Neuron (in vitro differentiated cells): Measurements from ENCODE around the gene UBE3B.

ENCODE experiments used
- H2AFZ ChIP-seq: one replicate; pipeline ENCODE4 v1.6.1; 2013; ENCODE audit warnings: low read depth, mild to moderate bottlenecking, inconsistent platforms, low read length, moderate library complexity
- H3K27me3 ChIP-seq: one replicate; pipeline ENCODE4 v1.6.1; 2013; ENCODE audit warnings: low read length; ENCODE audit not compliant: insufficient read depth
- H3K36me3 ChIP-seq: one replicate; pipeline ENCODE4 v1.6.1; 2013; ENCODE audit warnings: low read length; ENCODE audit not compliant: insufficient read depth
- H3K4me1 ChIP-seq: one replicate; pipeline ENCODE4 v1.6.1; 2013; ENCODE audit warnings: low read length; ENCODE audit not compliant: insufficient read depth
- H3K4me3 ChIP-seq: 2 replicates; pipeline ENCODE4 v1.5.1; 2013; ENCODE audit warnings: mild to moderate bottlenecking, low read length, moderate library complexity
- H3K9me3 ChIP-seq: one replicate; pipeline ENCODE4 v1.6.1; 2013; ENCODE audit warnings: low read length

UBE3B gene

GRCh38 chr12:109560867-109561710 is 83.7 kb downstream of the UBE3B start:
- Histone ChIP-seq H3K4me3 (no peak overlapping the region), H3K36me3 (peaks cover 67% of the 10 kb centered on the region), H3K9me3 (no peaks in the 10 kb centered on the region), H3K4me1 (no peaks in the 10 kb centered on the region), H2AFZ (no peak overlapping the region), H3K27me3 (no peaks in the 10 kb centered on the region)

GRCh38 chr12:109561711-109562030 is 84.2 kb downstream of the UBE3B start:
- no peaks in the 10 kb centered on the region for H3K9me3 ChIP-seq
- H3K4me1 ChIP-seq, result no peaks in the 10 kb centered on the region
- no peak overlapping the region for H3K4me3 ChIP-seq
- H3K36me3 ChIP-seq, result peaks cover 73% of the 10 kb centered on the region
- H3K27me3 ChIP-seq, result no peaks in the 10 kb centered on the region
- no peak overlapping the region for H2AFZ ChIP-seq

- peaks cover 76% of the 10 kb centered on the region for H3K36me3 ChIP-seq
- H3K9me3 ChIP-seq, result no peaks in the 10 kb centered on the region
- no peak overlapping the region for H2AFZ ChIP-seq
- H3K4me3 ChIP-seq, result no peak overlapping the region
- no peaks in the 10 kb centered on the region for H3K27me3 ChIP-seq
- H3K4me1 ChIP-seq, result no peaks in the 10 kb centered on the region
Measured at GRCh38 chr12:109562871-109563270, 85.4 kb downstream of the UBE3B start.

- peaks cover 81% of the 10 kb centered on the region for H3K36me3 ChIP-seq
- H2AFZ ChIP-seq, result no peak overlapping the region
- no peaks in the 10 kb centered on the region for H3K9me3 ChIP-seq
- H3K4me1 ChIP-seq, result no peaks in the 10 kb centered on the region
- H3K27me3 ChIP-seq, result no peaks in the 10 kb centered on the region
- no peak overlapping the region for H3K4me3 ChIP-seq
Measured at GRCh38 chr12:109563291-109564284, 86.2 kb downstream of the UBE3B start.

GRCh38 chr12:109566424-109566823 is 89.0 kb downstream of the UBE3B start:
- Histone ChIP-seq H2AFZ (no peak overlapping the region), H3K4me1 (no peaks in the 10 kb centered on the region), H3K9me3 (no peaks in the 10 kb centered on the region), H3K4me3 (no peak overlapping the region), H3K27me3 (no peaks in the 10 kb centered on the region), H3K36me3 (peaks cover 77% of the 10 kb centered on the region)

- Histone ChIP-seq H3K27me3 (no peaks in the 10 kb centered on the region), H3K36me3 (peaks cover 72% of the 10 kb centered on the region), H3K4me1 (peaks cover under 1% of the 10 kb centered on the region)
Measured at GRCh38 chr12:109567296-109567695, 89.9 kb downstream of the UBE3B start.

GRCh38 chr12:109567967-109568366 is 90.5 kb downstream of the UBE3B start:
- Histone ChIP-seq H3K4me3 (no peak overlapping the region), H3K36me3 (peaks cover 66% of the 10 kb centered on the region), H3K27me3 (no peaks in the 10 kb centered on the region), H3K9me3 (no peaks in the 10 kb centered on the region), H2AFZ (no peak overlapping the region), H3K4me1 (peaks cover 7% of the 10 kb centered on the region)

More at GRCh38 chr12:109567296-109567695, 89.9 kb downstream of the UBE3B start:
- Histone ChIP-seq H3K9me3 (no peaks in the 10 kb centered on the region), H2AFZ (no peak overlapping the region), H3K4me3 (no peak overlapping the region)

GRCh38 chr12:109568486-109568885 is 91.1 kb downstream of the UBE3B start:
- Histone ChIP-seq H3K36me3 (peaks cover 60% of the 10 kb centered on the region), H3K4me1 (peaks cover 7% of the 10 kb centered on the region), H3K4me3 (no peak overlapping the region), H3K9me3 (no peaks in the 10 kb centered on the region), H2AFZ (no peak overlapping the region), H3K27me3 (no peaks in the 10 kb centered on the region)

- peaks cover 19% of the 10 kb centered on the region for H3K4me1 ChIP-seq
- H3K27me3 ChIP-seq, result no peaks in the 10 kb centered on the region
- H3K9me3 ChIP-seq, result no peaks in the 10 kb centered on the region
- no peak overlapping the region for H2AFZ ChIP-seq
- peaks cover 43% of the 10 kb centered on the region for H3K36me3 ChIP-seq
- H3K4me3 ChIP-seq, result peak overlapping the region; percentile 69
Measured at GRCh38 chr12:109571773-109572505, 94.5 kb downstream of the UBE3B start.

GRCh38 chr12:109572506-109572845 is 95.0 kb downstream of the UBE3B start:
- Histone ChIP-seq H3K4me1 (peaks cover 19% of the 10 kb centered on the region), H2AFZ (no peak overlapping the region), H3K9me3 (no peaks in the 10 kb centered on the region), H3K27me3 (no peaks in the 10 kb centered on the region), H3K4me3 (peak overlapping the region; percentile 69), H3K36me3 (peaks cover 43% of the 10 kb centered on the region)

GRCh38 chr12:109573029-109573913 is 95.8 kb downstream of the UBE3B start, which contains the start of the genes MMAB and MVK:
TSS of gene MMAB (minus strand) at chr12:109573504. CDS start at chr12:109573480, 24 bp downstream.
TSS of gene MVK (plus strand) at chr12:109573794. CDS start at chr12:109574823, 1,029 bp downstream.
- peak within 1 kb of the TSS; percentile 69 for H3K4me3 ChIP-seq
- peak within 1 kb of the TSS; percentile 32 for H2AFZ ChIP-seq
- H3K9me3 ChIP-seq, result no peaks in the 10 kb centered on the region
- no peaks in the 10 kb centered on the region for H3K27me3 ChIP-seq
- peaks cover 19% of the 10 kb centered on the region for H3K4me1 ChIP-seq
- peaks cover 43% of the 10 kb centered on the region for H3K36me3 ChIP-seq

- H3K4me3 ChIP-seq, result peak overlapping the region; percentile 69
- H3K4me1 ChIP-seq, result peaks cover 19% of the 10 kb centered on the region
- H3K36me3 ChIP-seq, result peaks cover 45% of the 10 kb centered on the region
- H2AFZ ChIP-seq, result no peak overlapping the region
- no peaks in the 10 kb centered on the region for H3K27me3 ChIP-seq
- H3K9me3 ChIP-seq, result no peaks in the 10 kb centered on the region
Measured at GRCh38 chr12:109573914-109574244, 96.4 kb downstream of the UBE3B start.
